HL-60 (cell line): ENCODE results near the gene DZIP1.

ENCODE experiments used
- DNase-seq, 2 experiments: peaks; one replicate each; pipeline ENCODE4 v3.0.0-alpha.2; 2010 to 2020; ENCODE audit warnings: low read depth in 1 of 2, low spot score in 1 of 2
- H3K27ac ChIP-seq: fragments of 250-450 bp; sonication (Bioruptor Pico); replicated peaks from 2 replicates; pipeline ENCODE4 v1.5.1; 2020; ENCODE audit warnings: mild to moderate bottlenecking, moderate library complexity
- H3K27me3 ChIP-seq: fragments of 250-450 bp; sonication (Bioruptor Pico); 2 replicates; pipeline ENCODE4 v1.5.1; 2021; ENCODE audit warnings: mild to moderate bottlenecking, moderate library complexity; ENCODE audit not compliant: insufficient read depth, poor library complexity, severe bottlenecking
- H3K4me3 ChIP-seq: replicated peaks from 2 replicates; pipeline ENCODE4 v1.5.1; 2011; ENCODE audit warnings: mild to moderate bottlenecking, control low read depth, low read length; ENCODE audit not compliant: insufficient read depth
- GABPA ChIP-seq: IDR thresholded peaks from 2 replicates; pipeline ENCODE4 v1.6.1; 2012; ENCODE audit warnings: low read depth
- POLR2AphosphoS5 ChIP-seq: IDR thresholded peaks from 2 replicates; pipeline ENCODE4 v1.6.1; 2012; ENCODE audit warnings: low read depth
- SPI1 ChIP-seq: IDR thresholded peaks from 2 replicates; pipeline ENCODE4 v1.6.1; 2012; ENCODE audit warnings: low read depth, mild to moderate bottlenecking, borderline replicate concordance
- TF ChIP-seq, protein P1 (sequence below): IDR thresholded peaks from 2 replicates; pipeline ENCODE4 v1.6.1; 2012; ENCODE audit warnings: low read depth; ENCODE audit not compliant: insufficient replicate concordance
- TF ChIP-seq, protein P2 (sequence below): IDR thresholded peaks from one replicate; pipeline ENCODE4 v1.5.1; 2011; ENCODE audit warnings: low read length, control low read depth, inconsistent platforms; ENCODE audit not compliant: insufficient read depth

Gene DZIP1

DNA sequence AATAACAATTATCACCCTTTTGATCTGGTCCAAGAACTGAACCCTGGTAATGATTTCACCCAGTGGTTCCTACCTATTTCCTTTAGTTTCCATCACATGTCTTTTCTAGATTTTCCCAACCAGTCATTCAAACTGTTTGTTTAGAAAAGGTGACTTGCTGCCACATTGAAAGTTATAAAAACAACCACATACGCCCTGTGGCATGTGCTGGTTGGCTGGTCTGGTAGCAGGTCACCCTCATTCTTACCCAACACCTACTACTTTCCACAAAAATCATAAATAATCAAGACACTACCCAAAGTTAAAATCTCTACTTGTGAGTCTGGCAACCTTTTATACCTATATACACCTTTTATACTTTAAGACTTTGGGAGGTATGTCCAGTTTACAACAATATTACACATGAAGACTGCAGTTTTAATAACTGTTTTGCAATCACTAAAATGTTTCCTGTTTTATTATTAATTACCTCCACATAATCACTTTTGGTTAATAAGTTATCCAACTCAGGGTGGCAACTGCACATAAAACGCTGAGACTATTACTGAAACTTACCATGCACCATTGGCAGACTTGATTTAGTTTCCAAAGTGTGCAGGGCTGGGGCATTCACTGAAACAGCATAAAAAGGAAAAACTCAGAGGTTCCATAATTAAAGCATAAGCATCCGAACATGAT is 38.9 kb downstream of the DZIP1 start:
- Histone ChIP-seq H3K27me3 (peaks cover 3% of the 10 kb centered on the region), H3K27ac (no peak overlapping the region), H3K4me3 (no peak overlapping the region)
- no peak for DNase-seq
- no peak for TF ChIP-seq POLR2AphosphoS5

DNA sequence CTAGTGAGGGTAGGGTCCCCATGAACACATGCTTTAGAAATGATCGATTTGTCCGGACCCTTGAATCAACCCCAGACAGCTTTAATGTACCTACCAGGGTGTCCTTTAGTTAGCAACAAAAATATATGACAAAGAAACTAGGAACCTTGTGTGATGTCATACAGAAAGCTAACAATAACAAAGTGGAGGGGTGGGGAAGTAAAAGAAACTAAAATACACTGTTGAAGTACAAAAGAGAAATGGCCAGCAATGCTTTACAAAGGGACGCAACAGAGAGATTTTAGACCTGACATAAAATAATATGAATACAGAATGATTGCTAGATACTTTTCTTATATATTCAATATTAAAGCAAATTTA is 40.0 kb downstream of the DZIP1 start:
- Histone ChIP-seq H3K27ac (no peak overlapping the region), H3K27me3 (peaks cover 2% of the 10 kb centered on the region), H3K4me3 (no peak overlapping the region)
- DNase-seq: no peak
- TF ChIP-seq SPI1 (no peak), POLR2AphosphoS5 (no peak), GABPA (no peak)
- TF ChIP-seq, protein P1, sequence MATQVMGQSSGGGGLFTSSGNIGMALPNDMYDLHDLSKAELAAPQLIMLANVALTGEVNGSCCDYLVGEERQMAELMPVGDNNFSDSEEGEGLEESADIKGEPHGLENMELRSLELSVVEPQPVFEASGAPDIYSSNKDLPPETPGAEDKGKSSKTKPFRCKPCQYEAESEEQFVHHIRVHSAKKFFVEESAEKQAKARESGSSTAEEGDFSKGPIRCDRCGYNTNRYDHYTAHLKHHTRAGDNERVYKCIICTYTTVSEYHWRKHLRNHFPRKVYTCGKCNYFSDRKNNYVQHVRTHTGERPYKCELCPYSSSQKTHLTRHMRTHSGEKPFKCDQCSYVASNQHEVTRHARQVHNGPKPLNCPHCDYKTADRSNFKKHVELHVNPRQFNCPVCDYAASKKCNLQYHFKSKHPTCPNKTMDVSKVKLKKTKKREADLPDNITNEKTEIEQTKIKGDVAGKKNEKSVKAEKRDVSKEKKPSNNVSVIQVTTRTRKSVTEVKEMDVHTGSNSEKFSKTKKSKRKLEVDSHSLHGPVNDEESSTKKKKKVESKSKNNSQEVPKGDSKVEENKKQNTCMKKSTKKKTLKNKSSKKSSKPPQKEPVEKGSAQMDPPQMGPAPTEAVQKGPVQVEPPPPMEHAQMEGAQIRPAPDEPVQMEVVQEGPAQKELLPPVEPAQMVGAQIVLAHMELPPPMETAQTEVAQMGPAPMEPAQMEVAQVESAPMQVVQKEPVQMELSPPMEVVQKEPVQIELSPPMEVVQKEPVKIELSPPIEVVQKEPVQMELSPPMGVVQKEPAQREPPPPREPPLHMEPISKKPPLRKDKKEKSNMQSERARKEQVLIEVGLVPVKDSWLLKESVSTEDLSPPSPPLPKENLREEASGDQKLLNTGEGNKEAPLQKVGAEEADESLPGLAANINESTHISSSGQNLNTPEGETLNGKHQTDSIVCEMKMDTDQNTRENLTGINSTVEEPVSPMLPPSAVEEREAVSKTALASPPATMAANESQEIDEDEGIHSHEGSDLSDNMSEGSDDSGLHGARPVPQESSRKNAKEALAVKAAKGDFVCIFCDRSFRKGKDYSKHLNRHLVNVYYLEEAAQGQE: no peak
- TF ChIP-seq, protein P2, sequence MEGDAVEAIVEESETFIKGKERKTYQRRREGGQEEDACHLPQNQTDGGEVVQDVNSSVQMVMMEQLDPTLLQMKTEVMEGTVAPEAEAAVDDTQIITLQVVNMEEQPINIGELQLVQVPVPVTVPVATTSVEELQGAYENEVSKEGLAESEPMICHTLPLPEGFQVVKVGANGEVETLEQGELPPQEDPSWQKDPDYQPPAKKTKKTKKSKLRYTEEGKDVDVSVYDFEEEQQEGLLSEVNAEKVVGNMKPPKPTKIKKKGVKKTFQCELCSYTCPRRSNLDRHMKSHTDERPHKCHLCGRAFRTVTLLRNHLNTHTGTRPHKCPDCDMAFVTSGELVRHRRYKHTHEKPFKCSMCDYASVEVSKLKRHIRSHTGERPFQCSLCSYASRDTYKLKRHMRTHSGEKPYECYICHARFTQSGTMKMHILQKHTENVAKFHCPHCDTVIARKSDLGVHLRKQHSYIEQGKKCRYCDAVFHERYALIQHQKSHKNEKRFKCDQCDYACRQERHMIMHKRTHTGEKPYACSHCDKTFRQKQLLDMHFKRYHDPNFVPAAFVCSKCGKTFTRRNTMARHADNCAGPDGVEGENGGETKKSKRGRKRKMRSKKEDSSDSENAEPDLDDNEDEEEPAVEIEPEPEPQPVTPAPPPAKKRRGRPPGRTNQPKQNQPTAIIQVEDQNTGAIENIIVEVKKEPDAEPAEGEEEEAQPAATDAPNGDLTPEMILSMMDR: no peak

DNA sequence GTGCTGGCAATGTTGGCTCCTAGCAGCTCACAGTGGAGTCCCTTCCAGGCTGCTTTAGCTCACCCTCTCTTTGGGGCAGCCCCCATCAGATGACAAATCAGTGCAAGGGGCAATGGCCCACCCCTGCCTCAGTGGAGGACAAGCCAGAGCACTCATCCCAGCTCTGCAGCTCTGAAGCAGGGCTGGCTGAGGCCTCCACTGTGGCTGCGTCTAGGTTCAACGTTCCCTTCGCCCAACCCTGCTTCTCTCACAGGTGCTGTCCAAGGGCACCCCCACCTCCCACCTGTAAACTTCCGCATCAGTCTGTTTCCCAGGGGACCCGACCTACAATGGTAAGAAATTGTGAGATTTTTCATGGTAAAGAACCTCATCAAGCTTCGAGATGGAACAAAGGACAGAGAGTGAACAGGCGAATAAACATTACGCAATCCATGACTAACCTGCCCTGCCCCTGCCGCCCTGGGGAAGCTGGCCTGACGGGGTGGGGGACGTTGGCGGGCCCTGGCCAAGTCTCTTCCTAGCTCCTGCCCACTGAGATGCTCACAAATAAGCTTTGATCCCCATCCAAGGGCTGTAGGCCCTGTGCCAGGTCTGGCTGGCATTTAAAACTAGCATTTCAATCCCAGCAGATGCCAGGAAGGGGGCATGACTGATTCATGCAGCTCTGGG is 40.5 kb downstream of the DZIP1 start:
- no peak for DNase-seq
- no peaks in the 10 kb centered on the region for H3K27me3 ChIP-seq
- TF ChIP-seq, protein P1: no peak
- no peak for TF ChIP-seq POLR2AphosphoS5
- TF ChIP-seq, protein P2: no peak
- TF ChIP-seq GABPA: no peak
- no peak for TF ChIP-seq SPI1
- no peak overlapping the region for H3K27ac ChIP-seq
- no peak overlapping the region for H3K4me3 ChIP-seq

DNA sequence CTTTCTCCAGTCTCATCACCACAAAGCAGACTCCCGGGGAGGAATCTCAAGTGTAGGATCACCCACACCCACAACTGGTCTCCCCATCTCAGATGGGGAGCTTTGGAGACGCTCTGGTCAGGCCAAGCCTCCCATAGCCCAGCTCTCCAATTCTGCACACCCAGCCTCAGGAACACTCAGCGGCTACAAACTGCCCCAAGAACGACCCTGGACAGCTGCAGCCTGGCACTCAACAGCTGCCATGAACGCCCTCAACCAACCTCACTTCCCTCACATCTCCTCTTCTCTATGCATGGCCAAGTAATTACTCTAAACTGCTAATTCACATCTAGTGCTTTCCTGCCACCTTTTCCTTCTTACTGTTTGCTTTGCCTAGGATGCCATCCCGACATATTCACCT is 42.6 kb downstream of the DZIP1 start:
- Histone ChIP-seq H3K4me3 (no peak overlapping the region), H3K27me3 (no peaks in the 10 kb centered on the region), H3K27ac (no peak overlapping the region)
- TF ChIP-seq SPI1: no peak
- TF ChIP-seq POLR2AphosphoS5: no peak
- TF ChIP-seq, protein P2: no peak
- TF ChIP-seq, protein P1: no peak
- TF ChIP-seq GABPA: no peak
- DNase-seq: no peak
